ENCODE data around the gene ZNF69.
"Not testable (repeated sequence)": the region's sequence is repeated elsewhere in the genome, so short reads cannot be mapped to it uniquely, and the experiment has no call there.

GRCh38 chr19:11949614-11950080, 62.1 kb downstream of the ZNF69 start:
- TF ChIP-seq CTCF (conservative IDR thresholded peaks at IDR 0.05; ENCODE audit: low read depth, low read length); EZH2 (IDR thresholded peaks at IDR 0.05; ENCODE audit: low read length, unreplicated experiment): not testable (repeated sequence)

All from PC-3 (cell line).